Neural cell (in vitro differentiated cells): ENCODE results near the gene TNP2.

Source experiments
- CTCF ChIP-seq: fragments of 450-650 bp; IDR thresholded peaks from 2 replicates; pipeline ENCODE4 v1.5.1; 2014; ENCODE audit warnings: antibody characterized with exemption, mild to moderate bottlenecking, moderate library complexity; ENCODE audit not compliant: poor library complexity, severe bottlenecking
- EP300 ChIP-seq: fragments of 450-650 bp; conservative IDR thresholded peaks from 2 replicates; pipeline ENCODE4 v1.6.1; 2014; ENCODE audit warnings: antibody characterized with exemption, mild to moderate bottlenecking, moderate library complexity; ENCODE audit not compliant: poor library complexity, severe bottlenecking
- EZH2 ChIP-seq: fragments of 200-600, 300-800 bp; shearing (Covaris generic), sonication (generic); IDR thresholded peaks from 2 replicates; pipeline ENCODE4 v1.6.1; 2014; ENCODE audit warnings: antibody characterized with exemption, low read length, borderline replicate concordance, mild to moderate bottlenecking; ENCODE audit not compliant: insufficient read depth, poor library complexity, severe bottlenecking
- POLR2AphosphoS5 ChIP-seq: IDR thresholded peaks from 2 replicates; pipeline ENCODE4 v1.6.1; 2012
- RAD21 ChIP-seq: fragments of 450-650 bp; conservative IDR thresholded peaks from 2 replicates; pipeline ENCODE4 v1.6.1; 2014; ENCODE audit warnings: antibody characterized with exemption, mild to moderate bottlenecking, moderate library complexity
- REST ChIP-seq: IDR thresholded peaks from 2 replicates; pipeline ENCODE4 v1.6.1; 2012; ENCODE audit warnings: borderline replicate concordance

GRCh38 chr16:11259655-11260595 lies 9.2 kb downstream of the TNP2 start:
- TF ChIP-seq CTCF (no peak), REST (no peak), EP300 (no peak), POLR2AphosphoS5 (no peak), RAD21 (no peak), EZH2 (no peak)
